SK-MEL-5 (cell line): ENCODE measurements around the gene RTP1. TPM values are rescaled to one million over a fixed set of nuclear protein-coding genes. Genes with fewer than 3 reads are reported as not detected.
"Not testable (repeated sequence)": the region's sequence is repeated elsewhere in the genome, so short reads cannot be mapped to it uniquely, and the experiment has no call there.

Experiments
- DNase-seq: peaks from one replicate; pipeline ENCODE4 v3.0.0-alpha.2; 2016; ENCODE audit warnings: low read depth, low spot score
- in situ Hi-C: cut with HindIII; loops from 2 replicates; pipeline ENCODE4 v1.10.0; 2016; ENCODE audit warnings: low sequenced_read_pairs, high pct_unique_total_duplicates, low pct_unique_long_range_greater_than_20kb
- polyA plus RNA-seq, 2 experiments: library from polyadenylated mRNA; depleted of rRNA; stranded (reverse); fragments of >200 nt; gene quantifications; 2 replicates each; pipeline ENCODE4 v1.2.3, GENCODE V29; 2015
- total RNA-seq: library from RNA; depleted of rRNA; stranded (reverse); fragments of >200 nt; shearing (Covaris generic); gene quantifications from 2 replicates; pipeline ENCODE4 v1.2.3, GENCODE V29; 2014; rRNA removed

The RTP1 gene
- total RNA-seq = not detected in 2 replicates
- not detected in 2 replicates for polyA plus RNA-seq (2015; cell fraction: cytosol; rRNA removed)
- not detected in 2 replicates for polyA plus RNA-seq (2015; cell fraction: nucleus; rRNA removed)

DNA sequence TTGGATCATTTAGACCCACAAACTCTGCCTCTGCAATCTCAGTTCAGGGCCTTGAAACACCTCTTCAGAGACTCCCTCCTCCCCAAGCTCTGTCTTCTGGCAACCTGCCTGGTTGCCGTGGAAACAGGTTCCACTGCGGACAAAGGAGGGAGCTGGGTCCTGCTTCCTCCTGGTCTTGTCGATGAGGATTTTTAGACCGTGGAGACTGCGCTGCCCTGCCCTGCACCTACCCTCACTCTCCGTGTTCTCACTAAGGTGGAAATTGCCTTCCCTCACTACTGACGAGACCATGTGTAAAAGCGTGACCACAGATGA, at the start of gene RTP1:
TSS of gene RTP1 (plus strand) at position 152 of the 315 bp plus-strand sequence. CDS start at position 182, 30 bp downstream.
- DNase-seq = no peak
- in situ Hi-C loops = no loop called here

DNA sequence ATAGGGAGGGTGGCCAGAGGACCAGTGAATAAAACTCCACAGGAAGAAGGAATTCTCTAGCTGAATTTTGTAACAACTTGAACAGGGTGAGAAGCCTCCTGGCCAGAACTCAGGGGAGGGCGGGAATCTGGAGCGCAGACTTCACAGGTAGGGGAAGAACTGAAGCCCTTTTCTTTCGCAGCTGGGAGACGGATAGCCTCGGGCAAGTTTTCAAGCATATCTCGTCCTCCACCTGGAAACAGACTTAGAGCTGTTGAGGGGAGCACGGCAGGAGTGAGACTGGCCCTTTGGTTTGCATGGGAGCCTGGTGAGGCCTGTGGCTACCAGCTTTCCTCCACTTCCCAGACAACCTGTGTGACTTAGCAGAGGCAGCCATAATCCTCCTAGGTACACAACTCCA, 47.1 kb upstream of the RTP1 start:
- no peak for DNase-seq
- in situ Hi-C loops = no loop called here

- in situ Hi-C loops = no loop called here
- DNase-seq = peak; percentile 63
These were observed 46.7 kb upstream of the RTP1 start for GRCh38 chr3:187150599-187150998.

DNA sequence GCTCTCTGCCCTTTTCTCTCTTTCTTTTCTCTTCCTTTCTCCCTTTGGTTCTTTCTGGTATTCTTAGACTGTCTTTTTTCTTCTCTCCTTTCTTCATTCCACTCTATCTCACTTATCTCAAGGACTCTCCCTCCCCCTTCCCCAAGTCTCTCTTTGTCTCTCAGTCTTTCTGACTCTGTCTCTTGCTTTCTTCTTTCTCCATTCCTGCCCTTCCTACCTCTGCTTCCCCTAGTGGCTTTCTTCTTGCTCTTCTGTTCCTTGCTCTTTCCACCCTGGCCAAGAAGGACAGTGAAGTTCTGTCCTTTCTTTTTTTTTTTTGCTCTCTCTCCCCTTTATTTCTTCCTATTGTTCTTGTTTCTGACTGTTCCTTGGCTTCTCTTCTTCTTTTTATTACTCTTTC, 35.7 kb upstream of the RTP1 start:
- DNase-seq = peak; percentile 5
- in situ Hi-C loops = no loop called here

- DNase-seq = no peak
- in situ Hi-C loops = no loop called here
These were observed 34.9 kb upstream of the RTP1 start for GRCh38 chr3:187162265-187162953.

- in situ Hi-C loops = no loop called here
These were observed 32.1 kb upstream of the RTP1 start for GRCh38 chr3:187165144-187165543.

GRCh38 chr3:187166750-187167149, 30.5 kb upstream of the RTP1 start:
- no peak for DNase-seq
- in situ Hi-C loops = no loop called here

More at GRCh38 chr3:187165144-187165543, 32.1 kb upstream of the RTP1 start:
- peak; percentile 77 for DNase-seq

DNA sequence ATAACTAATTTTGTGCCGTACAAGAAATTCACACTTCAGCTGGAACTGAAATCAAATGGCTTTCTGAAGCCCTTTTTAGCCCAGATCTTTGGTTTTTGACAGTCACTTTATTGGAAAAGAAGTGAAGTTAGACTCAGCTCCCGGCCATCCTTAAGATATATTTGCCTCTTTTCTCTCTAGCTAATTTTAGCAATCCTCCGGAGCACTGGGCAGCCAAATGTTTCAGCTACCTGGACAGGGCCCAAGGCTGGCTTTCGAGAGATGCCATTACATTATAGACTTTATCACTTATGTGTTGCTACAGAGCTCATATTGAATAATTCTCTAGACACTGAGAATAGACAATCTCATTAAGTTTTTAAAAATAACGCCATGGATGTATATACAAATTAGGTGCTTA, 29.5 kb upstream of the RTP1 start:
- in situ Hi-C loops = no loop called here
- DNase-seq = no peak

GRCh38 chr3:187169231-187169960, 27.9 kb upstream of the RTP1 start:
- no peak for DNase-seq
- in situ Hi-C loops = no loop called here

GRCh38 chr3:187170911-187171310, 26.4 kb upstream of the RTP1 start:
- in situ Hi-C loops, DNase-seq: not testable (repeated sequence)

GRCh38 chr3:187172929-187173328, 24.4 kb upstream of the RTP1 start:
- in situ Hi-C loops = no loop called here
- no peak for DNase-seq

- no peak for DNase-seq
- in situ Hi-C loops = no loop called here
These were observed 15.7 kb upstream of the RTP1 start for GRCh38 chr3:187181454-187182170.

- in situ Hi-C loops = no loop called here
- DNase-seq = no peak
These were observed 13.9 kb upstream of the RTP1 start for GRCh38 chr3:187183210-187183862.

DNA sequence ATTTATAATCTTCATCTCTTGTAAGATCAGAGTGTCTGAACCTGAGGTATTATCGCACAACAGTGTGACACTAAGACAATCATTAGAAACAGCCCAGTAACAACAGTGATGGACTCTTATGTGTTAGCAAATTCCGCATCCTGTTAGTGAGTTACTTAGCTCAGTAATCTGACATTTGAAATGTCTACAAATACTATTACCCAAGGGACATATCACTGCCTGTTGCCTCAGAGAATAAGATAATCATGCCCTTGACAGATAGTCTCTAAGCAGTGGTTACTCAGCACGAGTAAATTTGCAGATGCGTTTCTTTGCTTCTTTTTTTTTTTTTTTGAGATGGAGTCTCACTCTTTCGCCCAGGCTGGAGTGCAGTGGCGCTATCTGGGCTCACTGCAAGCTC, 13.4 kb upstream of the RTP1 start:
- in situ Hi-C loops = no loop called here
- no peak for DNase-seq

GRCh38 chr3:187185759-187186158, 11.5 kb upstream of the RTP1 start:
- in situ Hi-C loops = no loop called here
- DNase-seq = no peak

DNA sequence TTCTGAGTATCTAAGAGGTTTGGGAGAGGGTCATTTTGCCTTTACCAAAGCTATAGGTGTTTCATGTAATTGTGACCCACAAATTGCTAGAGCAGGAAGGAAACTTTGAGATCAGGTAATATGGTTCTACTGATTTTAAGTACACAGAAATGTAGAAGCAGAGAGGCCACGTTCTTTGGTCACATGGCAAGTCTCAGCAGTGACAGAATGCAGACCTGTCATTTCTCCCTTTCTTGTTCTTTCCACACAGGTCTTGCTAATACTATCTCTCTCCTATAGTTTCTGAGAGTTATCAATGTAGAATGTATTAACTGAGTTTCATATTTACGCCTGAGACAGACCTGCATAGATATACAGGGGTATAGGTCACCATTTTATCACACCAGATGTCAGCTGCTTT, 10.9 kb upstream of the RTP1 start:
- DNase-seq = no peak
- in situ Hi-C loops = no loop called here

- no peak for DNase-seq
- in situ Hi-C loops = no loop called here
These were observed 10.4 kb upstream of the RTP1 start for GRCh38 chr3:187186801-187187421.

GRCh38 chr3:187188931-187189330, 8.4 kb upstream of the RTP1 start:
- no peak for DNase-seq
- in situ Hi-C loops = no loop called here
